ENCODE results near the gene RAD51B. TPM values are rescaled to one million over a fixed set of nuclear protein-coding genes. Genes with fewer than 3 reads are reported as not detected.

The RAD51B gene
- polyA plus RNA-seq, 1 donor (not counting 4 experiments of a cell fraction or from before 2014, with no cell fraction given), result 13.3 TPM

- no peaks in the 10 kb centered on the region for H3K9me1 ChIP-seq (ENCODE audit: control insufficient read depth, extremely low read depth, insufficient read depth, low read length)
- H3K9me3 ChIP-seq (ENCODE audit: control insufficient read depth, low read depth, low read length), result no peaks in the 10 kb centered on the region
- TF ChIP-seq EZH2 (IDR thresholded peaks at IDR 0.05; ENCODE audit: low read length), result no peak
- no peak for TF ChIP-seq CTCF (optimal IDR thresholded peaks at IDR 0.05 in 1 of 3, IDR thresholded peaks at IDR 0.05 in 1 of 3, conservative IDR thresholded peaks at IDR 0.05 in 1 of 3; ENCODE audit: extremely low read depth in 1 of 3, insufficient read depth in 2 of 3, low read length in 3 of 3)
- H2AFZ ChIP-seq (ENCODE audit: control insufficient read depth, low read length), result no peak overlapping the region
- FAIRE-seq, result no peak
- no peaks in the 10 kb centered on the region for H3K27me3 ChIP-seq (ENCODE audit: control insufficient read depth, extremely low read depth, insufficient read depth, low read length)
- no peaks in the 10 kb centered on the region for H3K36me3 ChIP-seq (ENCODE audit: control insufficient read depth in 2 of 2, extremely low read depth in 1 of 2, insufficient read depth in 2 of 2, low read length in 2 of 2)
- no peak for DNase-seq (ENCODE audit: low read depth, low spot score)
- no peak overlapping the region for H3K4me2 ChIP-seq (ENCODE audit: control insufficient read depth, extremely low read depth, insufficient read depth, low read depth, low read length)
- no peak overlapping the region for H3K27ac ChIP-seq (ENCODE audit: control insufficient read depth, insufficient read depth, low read length)
- dilution Hi-C loops (cut with MboI; ENCODE audit: extremely low pct_ligation_motif_present, low sequenced_read_pairs), result no loop called here
- no peaks in the 10 kb centered on the region for H4K20me1 ChIP-seq (ENCODE audit: control insufficient read depth, extremely low read depth, insufficient read depth, low read length)
- no peak overlapping the region for H3K4me3 ChIP-seq (ENCODE audit: control insufficient read depth in 2 of 3, extremely low read depth in 1 of 3, insufficient read depth in 2 of 3, low read depth in 1 of 3, low read length in 3 of 3)
- peaks cover 13% of the 10 kb centered on the region for H3K4me1 ChIP-seq (ENCODE audit: control insufficient read depth, extremely low read depth, insufficient read depth, low read length)
- H3K9ac ChIP-seq (ENCODE audit: control insufficient read depth, extremely low read depth, insufficient read depth, low read length), result no peak overlapping the region
- no peaks in the 10 kb centered on the region for H3K79me2 ChIP-seq (ENCODE audit: control insufficient read depth, insufficient read depth, low read length)
These were observed 806.8 kb downstream of the RAD51B start for GRCh38 chr14:68626386-68626785.

GRCh38 chr14:68627050-68627867 is 807.7 kb downstream of the RAD51B start:
- H3K4me2 ChIP-seq (ENCODE audit: control insufficient read depth, extremely low read depth, insufficient read depth, low read depth, low read length), result no peak overlapping the region

More at GRCh38 chr14:68627050-68627867, 807.7 kb downstream of the RAD51B start:
- TF ChIP-seq EZH2 (IDR thresholded peaks at IDR 0.05; ENCODE audit: low read length) (no peak), CTCF (optimal IDR thresholded peaks at IDR 0.05 in 1 of 3, IDR thresholded peaks at IDR 0.05 in 1 of 3, conservative IDR thresholded peaks at IDR 0.05 in 1 of 3; ENCODE audit: extremely low read depth in 1 of 3, insufficient read depth in 2 of 3, low read length in 3 of 3) (no peak)
- no peak overlapping the region for H3K27ac ChIP-seq (ENCODE audit: control insufficient read depth, insufficient read depth, low read length)
- H4K20me1 ChIP-seq (ENCODE audit: control insufficient read depth, extremely low read depth, insufficient read depth, low read length), result no peaks in the 10 kb centered on the region
- H3K36me3 ChIP-seq (ENCODE audit: control insufficient read depth in 2 of 2, extremely low read depth in 1 of 2, insufficient read depth in 2 of 2, low read length in 2 of 2), result no peaks in the 10 kb centered on the region
- no peaks in the 10 kb centered on the region for H3K9me3 ChIP-seq (ENCODE audit: control insufficient read depth, low read depth, low read length)
- FAIRE-seq, result no peak
- peaks cover 13% of the 10 kb centered on the region for H3K4me1 ChIP-seq (ENCODE audit: control insufficient read depth, extremely low read depth, insufficient read depth, low read length)
- dilution Hi-C loops (cut with MboI; ENCODE audit: extremely low pct_ligation_motif_present, low sequenced_read_pairs), result no loop called here
- no peak overlapping the region for H3K9ac ChIP-seq (ENCODE audit: control insufficient read depth, extremely low read depth, insufficient read depth, low read length)
- no peak for DNase-seq (ENCODE audit: low read depth, low spot score)
- H2AFZ ChIP-seq (ENCODE audit: control insufficient read depth, low read length), result no peak overlapping the region
- H3K79me2 ChIP-seq (ENCODE audit: control insufficient read depth, insufficient read depth, low read length), result no peaks in the 10 kb centered on the region
- no peaks in the 10 kb centered on the region for H3K9me1 ChIP-seq (ENCODE audit: control insufficient read depth, extremely low read depth, insufficient read depth, low read length)
- H3K27me3 ChIP-seq (ENCODE audit: control insufficient read depth, extremely low read depth, insufficient read depth, low read length), result no peaks in the 10 kb centered on the region
- no peak overlapping the region for H3K4me3 ChIP-seq (ENCODE audit: control insufficient read depth in 2 of 3, extremely low read depth in 1 of 3, insufficient read depth in 2 of 3, low read depth in 1 of 3, low read length in 3 of 3)

Data from keratinocyte (primary cell).